NB4 (cell line): Measurements from ENCODE around the gene TADA2B.

Source experiments
- CTCF ChIP-seq: IDR thresholded peaks from one replicate; pipeline ENCODE4 v1.5.1; 2012; ENCODE audit warnings: low read depth, low read length
- POLR2A ChIP-seq: IDR thresholded peaks from 2 replicates; pipeline ENCODE4 v1.6.1; 2011; ENCODE audit warnings: mild to moderate bottlenecking; ENCODE audit not compliant: insufficient read length; ENCODE audit errors: extremely low read depth
- TF ChIP-seq, protein P1 (sequence below): IDR thresholded peaks from 2 replicates; pipeline ENCODE4 v1.6.1; 2011; ENCODE audit warnings: low read depth, low read length

- TF ChIP-seq CTCF (no peak), POLR2A (peak; percentile 96)
- TF ChIP-seq, protein P1, sequence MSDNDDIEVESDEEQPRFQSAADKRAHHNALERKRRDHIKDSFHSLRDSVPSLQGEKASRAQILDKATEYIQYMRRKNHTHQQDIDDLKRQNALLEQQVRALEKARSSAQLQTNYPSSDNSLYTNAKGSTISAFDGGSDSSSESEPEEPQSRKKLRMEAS: peak; percentile 84
These were observed 24.5 kb downstream of the TADA2B start, which contains the start of gene GRPEL1 for GRCh38 chr4:7067452-7068278.
